ENCODE measurements around the gene TBCA. TPM values are rescaled to one million over a fixed set of nuclear protein-coding genes. Genes with fewer than 3 reads are reported as not detected.
"Not testable (repeated sequence)": the region's sequence is repeated elsewhere in the genome, so short reads cannot be mapped to it uniquely, and the experiment has no call there.

The TBCA gene
- polyA plus RNA-seq, 1 experiment = 192 TPM

DNA sequence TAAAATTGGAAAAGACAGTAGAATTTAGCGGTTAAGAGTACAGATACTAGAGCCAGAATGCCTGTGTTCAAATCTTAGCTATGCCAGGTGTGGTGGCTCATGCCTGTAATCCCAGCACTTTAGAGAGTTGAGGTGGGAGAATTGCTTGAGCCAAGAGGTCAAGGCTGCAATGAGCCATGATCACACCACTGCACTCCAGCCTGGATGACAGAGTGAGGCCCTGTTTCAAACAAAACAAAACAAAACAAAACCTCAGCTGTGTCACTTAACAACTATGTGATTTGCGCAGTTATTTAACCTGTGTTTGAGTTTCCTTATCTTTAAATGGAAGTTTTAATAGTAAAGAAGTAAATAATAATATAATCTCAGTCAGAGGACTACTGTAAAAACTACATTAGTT lies 68.3 kb downstream of the TBCA start:
- H3K4me3 ChIP-seq (ENCODE audit: low read depth, low read length) = no peak overlapping the region
- TF ChIP-seq CTCF (IDR thresholded peaks at IDR 0.05; ENCODE audit: low read depth, low read length) = no peak
- no peak overlapping the region for H3K27ac ChIP-seq (ENCODE audit: low read depth, low read length)
- ChIA-PET CTCF (interaction anchor here (0.7 kb wide), 1 partner anchor 91 kb away, joined by 4 read pairs; no protein-coding TSS in a partner anchor), POLR2A (no interaction called here)
- no peak for DNase-seq (ENCODE audit: low read depth, low spot score)
- H3K27me3 ChIP-seq (ENCODE audit: control insufficient read depth, insufficient read depth, low read length) = no peaks in the 10 kb centered on the region
- H3K9me3 ChIP-seq (ENCODE audit: control insufficient read depth, insufficient read depth, low read length) = no peaks in the 10 kb centered on the region

DNA sequence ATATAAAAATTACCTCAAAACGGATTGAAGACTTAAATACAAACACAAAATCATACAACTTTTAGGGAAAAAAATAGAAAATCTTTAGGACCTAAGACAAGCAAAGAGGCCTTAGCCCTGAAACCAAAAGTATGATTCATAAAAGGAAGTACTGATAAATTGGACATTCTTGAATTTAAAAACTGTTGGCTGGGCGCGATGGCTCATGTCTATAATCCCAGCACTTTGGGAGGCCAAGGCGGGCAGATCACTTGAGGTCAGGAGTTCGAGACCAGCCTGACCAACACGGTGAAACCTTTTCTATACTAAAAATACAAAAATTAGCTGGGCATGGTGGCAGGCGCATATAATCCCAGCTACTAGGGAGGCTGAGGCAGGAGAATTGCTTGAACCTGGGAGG lies 76.6 kb downstream of the TBCA start:
- H3K27ac ChIP-seq (ENCODE audit: low read depth, low read length); H3K9me3 ChIP-seq (ENCODE audit: control insufficient read depth, insufficient read depth, low read length); H3K27me3 ChIP-seq (ENCODE audit: control insufficient read depth, insufficient read depth, low read length); H3K4me3 ChIP-seq (ENCODE audit: low read depth, low read length); POLR2A ChIA-PET; CTCF ChIA-PET; DNase-seq (ENCODE audit: low read depth, low spot score): not testable (repeated sequence)

GRCh38 chr5:77698920-77699319 lies 77.2 kb downstream of the TBCA start:
- no peak for DNase-seq (ENCODE audit: low read depth, low spot score)
- no peaks in the 10 kb centered on the region for H3K27me3 ChIP-seq (ENCODE audit: control insufficient read depth, insufficient read depth, low read length)
- no peak overlapping the region for H3K4me3 ChIP-seq (ENCODE audit: low read depth, low read length)
- no peak overlapping the region for H3K27ac ChIP-seq (ENCODE audit: low read depth, low read length)
- POLR2A ChIA-PET = no interaction called here
- H3K9me3 ChIP-seq (ENCODE audit: control insufficient read depth, insufficient read depth, low read length) = peaks cover 3% of the 10 kb centered on the region; the same call in 1 of the 2 replicates
- TF ChIP-seq CTCF (IDR thresholded peaks at IDR 0.05; ENCODE audit: low read depth, low read length) = no peak
- CTCF ChIA-PET = no interaction called here

- ChIA-PET CTCF (no interaction called here), POLR2A (no interaction called here)
- TF ChIP-seq CTCF (IDR thresholded peaks at IDR 0.05; ENCODE audit: low read depth, low read length) = no peak
- Histone ChIP-seq H3K27ac (ENCODE audit: low read depth, low read length) (no peak overlapping the region), H3K9me3 (ENCODE audit: control insufficient read depth, insufficient read depth, low read length) (peaks cover 3% of the 10 kb centered on the region; the same call in 1 of the 2 replicates), H3K4me3 (ENCODE audit: low read depth, low read length) (no peak overlapping the region), H3K27me3 (ENCODE audit: control insufficient read depth, insufficient read depth, low read length) (no peaks in the 10 kb centered on the region)
- no peak for DNase-seq (ENCODE audit: low read depth, low spot score)
Observed at GRCh38 chr5:77697692-77698091, 78.4 kb downstream of the TBCA start.

DNA sequence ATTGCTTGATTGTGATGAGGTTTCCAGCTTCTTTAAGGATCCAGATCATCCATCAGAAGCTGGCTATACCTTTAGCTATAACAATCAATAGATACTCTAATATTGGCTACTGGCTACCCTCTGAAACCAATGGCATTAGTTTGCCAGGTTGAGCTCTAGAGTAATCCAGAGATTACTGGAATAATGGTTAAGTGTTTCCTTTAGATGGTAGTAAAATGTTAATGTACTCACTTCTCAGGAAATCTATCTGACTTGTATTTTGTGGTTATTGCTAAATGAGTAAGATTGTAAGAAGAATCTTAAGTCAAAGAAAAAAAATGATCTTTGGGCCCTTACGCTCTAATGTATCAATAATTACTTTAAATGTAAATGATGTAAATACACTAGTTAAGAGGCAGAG lies 80.0 kb downstream of the TBCA start:
- H3K27ac ChIP-seq (ENCODE audit: low read depth, low read length) = no peak overlapping the region
- ChIA-PET POLR2A (no interaction called here), CTCF (no interaction called here)
- no peak for DNase-seq (ENCODE audit: low read depth, low spot score)
- H3K9me3 ChIP-seq (ENCODE audit: control insufficient read depth, insufficient read depth, low read length) = peaks cover 3% of the 10 kb centered on the region; the same call in 1 of the 2 replicates
- no peak overlapping the region for H3K4me3 ChIP-seq (ENCODE audit: low read depth, low read length)
- no peaks in the 10 kb centered on the region for H3K27me3 ChIP-seq (ENCODE audit: control insufficient read depth, insufficient read depth, low read length)
- no peak for TF ChIP-seq CTCF (IDR thresholded peaks at IDR 0.05; ENCODE audit: low read depth, low read length)

DNA sequence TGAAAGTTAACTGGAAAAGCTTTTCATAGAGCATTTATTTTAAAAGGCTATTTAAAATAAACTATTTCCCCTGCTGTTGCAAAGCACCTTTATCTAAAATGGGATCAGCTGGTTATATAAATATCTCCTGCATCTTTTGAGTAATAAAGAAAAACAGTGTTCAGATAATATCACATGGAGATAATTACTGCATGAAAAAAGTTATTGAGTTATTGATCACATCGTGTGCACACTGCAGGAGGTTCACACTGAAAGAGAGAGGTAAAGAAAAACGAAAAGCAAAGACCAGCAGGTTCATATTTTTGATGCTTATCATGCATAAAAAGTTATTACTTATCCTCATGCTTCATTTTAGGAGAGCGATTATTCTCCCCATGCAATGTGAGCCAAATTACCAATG lies 82.2 kb downstream of the TBCA start:
- H3K27me3 ChIP-seq (ENCODE audit: control insufficient read depth, insufficient read depth, low read length) = no peaks in the 10 kb centered on the region
- TF ChIP-seq CTCF (IDR thresholded peaks at IDR 0.05; ENCODE audit: low read depth, low read length) = no peak
- H3K27ac ChIP-seq (ENCODE audit: low read depth, low read length) = no peak overlapping the region
- peaks cover 3% of the 10 kb centered on the region; the same call in 1 of the 2 replicates for H3K9me3 ChIP-seq (ENCODE audit: control insufficient read depth, insufficient read depth, low read length)
- POLR2A ChIA-PET = no interaction called here
- DNase-seq (ENCODE audit: low read depth, low spot score) = no peak
- CTCF ChIA-PET = no interaction called here
- H3K4me3 ChIP-seq (ENCODE audit: low read depth, low read length) = no peak overlapping the region
